Duodenal mucosa (tissue), 2 donors: ENCODE data around the gene ALDH4A1.

ENCODE experiments used
- H3K27ac ChIP-seq: one replicate; pipeline ENCODE4 v1.7.0; 2013; ENCODE audit warnings: low read depth, low read length
- H3K27me3 ChIP-seq, 2 donors: one replicate each; pipeline ENCODE4 v1.7.0; 2013; ENCODE audit warnings: low read length in 2 of 2, control low read depth in 1 of 2; ENCODE audit not compliant: insufficient read depth in 2 of 2, control insufficient read depth in 1 of 2
- H3K36me3 ChIP-seq, 2 donors: one replicate each; pipeline ENCODE4 v1.7.0; 2013; ENCODE audit warnings: low read length in 2 of 2, control low read depth in 1 of 2; ENCODE audit not compliant: insufficient read depth in 2 of 2, control insufficient read depth in 1 of 2
- H3K4me1 ChIP-seq, 2 donors: one replicate each; pipeline ENCODE4 v1.7.0; 2013; ENCODE audit warnings: low read length in 2 of 2, control low read depth in 1 of 2; ENCODE audit not compliant: insufficient read depth in 2 of 2, control insufficient read depth in 1 of 2
- H3K4me3 ChIP-seq, 2 donors: one replicate each; pipeline ENCODE4 v1.7.0; 2013; ENCODE audit warnings: low read length in 2 of 2, low read depth in 1 of 2
- H3K9ac ChIP-seq, 2 donors: one replicate each; pipeline ENCODE4 v1.7.0; 2013; ENCODE audit warnings: low read length in 2 of 2, low read depth in 1 of 2
- H3K9me3 ChIP-seq, 2 donors: one replicate each; pipeline ENCODE4 v1.7.0; 2013; ENCODE audit warnings: low read length in 2 of 2, control low read depth in 1 of 2; ENCODE audit not compliant: control insufficient read depth in 1 of 2

The ALDH4A1 gene

DNA sequence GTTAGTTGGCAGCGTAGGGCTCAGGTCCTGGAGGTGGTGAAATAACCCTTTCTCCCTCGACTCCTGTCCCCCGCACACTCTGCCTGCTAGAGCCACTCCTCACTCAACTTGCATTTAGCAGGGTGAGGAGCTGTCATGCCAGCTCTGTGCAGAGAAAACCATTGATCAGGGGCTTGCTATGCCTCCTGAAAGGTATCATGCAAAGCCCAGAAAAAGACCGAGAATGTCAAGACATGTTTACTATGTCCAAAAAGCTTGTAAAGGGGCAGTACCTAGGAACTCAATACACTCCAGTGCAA, 18.0 kb downstream of the ALDH4A1 start:
- no peak overlapping the region for H3K27ac ChIP-seq

GRCh38 chr1:18883636-18884418, 18.5 kb downstream of the ALDH4A1 start:
- Histone ChIP-seq H3K4me3 (no peak overlapping the region), H3K9me3 (no peaks in the 10 kb centered on the region), H3K27ac (no peak overlapping the region), H3K4me1 (peaks cover 0 to 3% of the 10 kb centered on the region in 2 donors), H3K27me3 (no peaks in the 10 kb centered on the region), H3K36me3 (no peaks in the 10 kb centered on the region), H3K9ac (no peak overlapping the region)

More for the DNA sequence above, 18.0 kb downstream of the ALDH4A1 start:
- Histone ChIP-seq H3K4me1 (peaks cover 0 to 3% of the 10 kb centered on the region in 2 donors), H3K4me3 (no peak overlapping the region), H3K36me3 (no peaks in the 10 kb centered on the region), H3K9ac (no peak overlapping the region), H3K27me3 (no peaks in the 10 kb centered on the region), H3K9me3 (no peaks in the 10 kb centered on the region)

GRCh38 chr1:18883079-18883478, 19.3 kb downstream of the ALDH4A1 start:
- Histone ChIP-seq H3K36me3 (no peaks in the 10 kb centered on the region), H3K27me3 (no peaks in the 10 kb centered on the region), H3K9me3 (no peaks in the 10 kb centered on the region), H3K9ac (no peak overlapping the region), H3K4me3 (no peak overlapping the region), H3K4me1 (peaks cover 0 to 3% of the 10 kb centered on the region in 2 donors), H3K27ac (no peak overlapping the region)

DNA sequence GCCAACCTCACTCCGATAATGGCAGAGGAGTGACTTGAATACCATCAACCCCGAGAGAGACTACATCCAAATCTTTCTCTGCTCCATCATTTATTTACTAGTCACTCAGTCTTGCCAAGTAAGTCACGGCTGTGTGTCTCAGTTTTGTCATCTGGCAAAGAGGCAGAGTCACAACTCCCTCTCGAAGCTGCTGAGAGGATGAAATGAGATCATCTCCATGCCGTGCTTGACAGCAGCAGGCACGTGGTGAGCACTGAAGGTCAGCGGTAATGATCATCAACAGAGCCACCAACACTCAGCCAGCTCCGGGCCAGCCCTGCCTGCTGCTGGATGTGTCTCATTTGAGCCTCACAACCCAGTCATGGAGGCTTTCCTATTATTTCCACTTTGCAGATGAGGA, 19.9 kb downstream of the ALDH4A1 start:
- Histone ChIP-seq H3K9ac (no peak overlapping the region), H3K27ac (no peak overlapping the region), H3K4me1 (peaks cover 0 to 3% of the 10 kb centered on the region in 2 donors), H3K27me3 (no peaks in the 10 kb centered on the region), H3K36me3 (no peaks in the 10 kb centered on the region), H3K9me3 (no peaks in the 10 kb centered on the region), H3K4me3 (no peak overlapping the region)

DNA sequence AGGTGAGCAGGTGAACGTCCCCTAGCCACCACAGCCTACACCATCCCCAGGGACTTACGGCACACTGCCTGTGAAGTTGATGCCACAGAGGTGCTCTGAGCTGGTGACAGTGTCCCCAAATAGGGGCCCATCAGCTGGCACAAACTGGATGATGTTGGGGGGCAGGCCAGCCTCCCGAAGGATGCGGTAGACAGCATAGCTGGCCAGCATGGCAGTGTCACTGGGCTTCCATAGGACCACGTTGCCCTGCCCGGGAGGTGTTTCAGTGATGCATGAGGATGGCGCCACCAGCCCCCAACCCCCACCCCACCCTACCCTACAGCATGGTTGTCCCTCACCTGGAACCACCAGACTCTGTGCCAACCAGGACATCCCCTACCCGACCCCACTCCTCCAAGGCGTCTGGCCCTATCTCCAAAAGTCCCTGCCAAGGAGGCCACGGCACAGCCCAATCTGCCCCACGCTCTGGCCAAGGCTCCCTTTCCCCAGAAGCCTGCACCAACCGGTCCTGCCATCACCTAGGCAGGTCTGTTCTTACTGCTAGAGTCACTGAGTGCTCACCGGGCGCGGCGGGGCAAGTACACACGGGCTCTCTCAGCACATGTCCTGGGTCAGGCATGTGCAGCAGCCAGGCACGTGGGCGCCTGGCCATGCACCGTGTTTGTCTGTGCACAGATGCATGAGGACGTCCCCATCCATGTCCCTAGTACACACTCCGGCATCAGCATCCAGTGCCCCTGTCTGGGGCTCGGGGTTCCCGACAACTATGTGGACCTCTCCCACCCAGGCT, 20.5 kb downstream of the ALDH4A1 start:
- Histone ChIP-seq H3K27ac (no peak overlapping the region), H3K9ac (no peak overlapping the region)

DNA sequence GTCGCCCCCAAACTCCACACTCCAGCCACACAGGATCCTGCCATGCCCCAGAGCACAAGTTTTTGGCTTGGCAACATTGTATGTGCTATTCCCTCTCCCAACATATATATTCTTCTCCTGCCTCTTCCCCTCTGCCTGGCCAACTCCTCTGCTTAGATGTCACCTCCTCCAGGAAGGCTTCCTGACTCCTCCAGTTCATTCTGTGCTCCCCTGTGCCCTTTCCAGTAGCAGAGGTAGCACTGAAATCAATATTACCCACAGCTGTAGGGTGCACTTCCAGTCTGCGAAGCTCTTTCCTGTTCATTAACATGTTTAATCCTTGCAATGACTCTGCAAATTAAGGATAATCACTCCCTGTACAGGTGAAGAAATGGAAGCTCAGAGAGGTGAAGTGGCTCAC, 21.2 kb downstream of the ALDH4A1 start:
- Histone ChIP-seq H3K4me3 (no peak overlapping the region), H3K27ac (no peak overlapping the region), H3K27me3 (no peaks in the 10 kb centered on the region), H3K4me1 (peaks cover 0 to 2% of the 10 kb centered on the region in 2 donors), H3K9ac (no peak overlapping the region), H3K9me3 (no peaks in the 10 kb centered on the region), H3K36me3 (no peaks in the 10 kb centered on the region)

More for the DNA sequence above, 20.5 kb downstream of the ALDH4A1 start:
- Histone ChIP-seq H3K9me3 (no peaks in the 10 kb centered on the region), H3K27me3 (no peaks in the 10 kb centered on the region), H3K36me3 (no peaks in the 10 kb centered on the region), H3K4me1 (peaks cover 0 to 3% of the 10 kb centered on the region in 2 donors), H3K4me3 (no peak overlapping the region)

DNA sequence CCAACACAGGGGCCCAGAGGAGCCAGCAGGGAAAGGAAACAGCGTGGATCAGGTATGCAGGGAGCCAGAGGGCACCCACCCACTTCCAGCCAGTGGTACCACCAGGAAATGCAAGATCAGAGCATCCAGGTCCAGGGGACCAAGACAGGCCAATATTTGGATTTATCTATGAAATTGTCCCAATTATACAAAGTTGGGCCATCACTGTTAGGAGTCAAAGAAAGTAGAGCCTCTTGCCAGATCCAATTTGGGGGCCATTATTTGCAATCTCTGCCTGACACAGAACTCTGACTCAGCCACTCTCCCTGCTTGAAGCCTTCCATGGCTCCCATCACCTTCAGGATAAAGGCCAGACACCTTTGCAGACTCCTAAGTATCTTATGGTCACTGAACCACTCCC, 21.8 kb downstream of the ALDH4A1 start:
- H3K9ac ChIP-seq: no peak overlapping the region
- no peaks in the 10 kb centered on the region for H3K36me3 ChIP-seq
- no peaks in the 10 kb centered on the region for H3K4me1 ChIP-seq

DNA sequence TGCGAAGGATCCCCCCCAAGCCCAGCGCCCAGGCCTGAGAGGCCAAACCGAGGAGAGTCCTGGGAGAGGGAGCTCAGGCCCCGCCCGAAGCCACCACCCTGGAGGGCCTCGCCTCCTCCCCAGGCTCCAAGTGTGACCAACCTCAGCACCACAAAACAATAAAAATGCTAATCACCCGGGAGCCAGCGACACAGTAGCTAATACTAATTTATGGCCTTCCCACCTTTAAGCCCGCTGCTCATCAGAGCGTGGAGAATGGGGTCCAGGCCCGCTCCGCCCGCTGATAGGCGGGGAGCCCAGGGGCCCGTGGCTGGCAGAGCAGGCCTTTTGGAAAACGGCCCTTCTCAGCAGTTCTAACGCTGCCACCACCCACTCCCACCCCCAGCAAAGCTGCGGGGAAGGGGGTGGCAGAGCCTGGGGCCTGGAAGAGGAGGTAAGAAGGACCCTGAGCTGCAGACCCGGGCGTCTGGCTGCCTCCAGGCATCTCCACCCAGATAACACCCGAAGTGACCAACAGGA, 22.5 kb downstream of the ALDH4A1 start:
- Histone ChIP-seq H3K27me3 (no peaks in the 10 kb centered on the region), H3K4me1 (peaks cover 0 to 6% of the 10 kb centered on the region in 2 donors), H3K9me3 (no peaks in the 10 kb centered on the region), H3K9ac (no peak overlapping the region), H3K27ac (no peak overlapping the region), H3K4me3 (no peak overlapping the region), H3K36me3 (no peaks in the 10 kb centered on the region)

More for the DNA sequence above, 21.8 kb downstream of the ALDH4A1 start:
- Histone ChIP-seq H3K4me3 (no peak overlapping the region), H3K9me3 (no peaks in the 10 kb centered on the region), H3K27ac (no peak overlapping the region), H3K27me3 (no peaks in the 10 kb centered on the region)

- Histone ChIP-seq H3K27ac (no peak overlapping the region), H3K4me1 (peaks cover 0 to 8% of the 10 kb centered on the region in 2 donors), H3K4me3 (no peak overlapping the region), H3K9me3 (no peaks in the 10 kb centered on the region), H3K9ac (no peak overlapping the region), H3K36me3 (no peaks in the 10 kb centered on the region), H3K27me3 (no peaks in the 10 kb centered on the region)
Observed at GRCh38 chr1:18879215-18879790, 23.1 kb downstream of the ALDH4A1 start.
